ENCODE data around the gene IGSF3. TPM values are rescaled to one million over a fixed set of nuclear protein-coding genes. Genes with fewer than 3 reads are reported as not detected.

Gene IGSF3
- polyA plus RNA-seq, 1 experiment: 0.06 TPM

- Histone ChIP-seq H3K27ac (ENCODE audit: low read depth, low read length) (no peak overlapping the region), H3K27me3 (ENCODE audit: control insufficient read depth, insufficient read depth, low read length) (no peaks in the 10 kb centered on the region), H3K9me3 (ENCODE audit: control insufficient read depth, insufficient read depth, low read length) (no peaks in the 10 kb centered on the region), H3K4me3 (ENCODE audit: low read depth, low read length) (no peak overlapping the region)
- CTCF ChIA-PET: no interaction called here
- POLR2A ChIA-PET: no interaction called here
- no peak for DNase-seq (ENCODE audit: low read depth, low spot score)
- TF ChIP-seq, protein P1, sequence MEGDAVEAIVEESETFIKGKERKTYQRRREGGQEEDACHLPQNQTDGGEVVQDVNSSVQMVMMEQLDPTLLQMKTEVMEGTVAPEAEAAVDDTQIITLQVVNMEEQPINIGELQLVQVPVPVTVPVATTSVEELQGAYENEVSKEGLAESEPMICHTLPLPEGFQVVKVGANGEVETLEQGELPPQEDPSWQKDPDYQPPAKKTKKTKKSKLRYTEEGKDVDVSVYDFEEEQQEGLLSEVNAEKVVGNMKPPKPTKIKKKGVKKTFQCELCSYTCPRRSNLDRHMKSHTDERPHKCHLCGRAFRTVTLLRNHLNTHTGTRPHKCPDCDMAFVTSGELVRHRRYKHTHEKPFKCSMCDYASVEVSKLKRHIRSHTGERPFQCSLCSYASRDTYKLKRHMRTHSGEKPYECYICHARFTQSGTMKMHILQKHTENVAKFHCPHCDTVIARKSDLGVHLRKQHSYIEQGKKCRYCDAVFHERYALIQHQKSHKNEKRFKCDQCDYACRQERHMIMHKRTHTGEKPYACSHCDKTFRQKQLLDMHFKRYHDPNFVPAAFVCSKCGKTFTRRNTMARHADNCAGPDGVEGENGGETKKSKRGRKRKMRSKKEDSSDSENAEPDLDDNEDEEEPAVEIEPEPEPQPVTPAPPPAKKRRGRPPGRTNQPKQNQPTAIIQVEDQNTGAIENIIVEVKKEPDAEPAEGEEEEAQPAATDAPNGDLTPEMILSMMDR (IDR thresholded peaks at IDR 0.05; ENCODE audit: low read depth, low read length): no peak
These were observed 13.9 kb upstream of the IGSF3 start for GRCh38 chr1:116681343-116681899.

DNA sequence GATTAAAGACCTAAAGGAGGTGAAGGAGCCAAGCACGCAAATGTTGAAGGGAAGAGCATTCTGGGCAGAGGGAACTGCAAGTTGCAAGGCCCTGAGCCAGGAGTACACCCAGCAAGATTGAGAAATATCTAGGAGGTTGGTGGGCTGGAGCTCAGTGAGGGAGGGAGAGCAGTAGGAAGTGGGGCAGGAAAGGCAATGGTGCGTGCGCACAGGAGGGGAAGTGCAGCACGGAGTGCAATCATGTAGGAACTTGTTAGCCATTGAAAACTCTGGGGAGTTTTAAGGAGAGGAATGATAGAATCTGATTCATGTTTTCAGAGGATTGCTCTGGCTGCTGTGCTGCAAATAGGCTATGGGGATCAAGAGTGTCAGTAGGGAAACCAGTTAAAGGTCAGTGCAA lies 13.2 kb upstream of the IGSF3 start:
- Histone ChIP-seq H3K4me3 (ENCODE audit: low read depth, low read length) (no peak overlapping the region), H3K27me3 (ENCODE audit: control insufficient read depth, insufficient read depth, low read length) (no peaks in the 10 kb centered on the region), H3K27ac (ENCODE audit: low read depth, low read length) (no peak overlapping the region), H3K9me3 (ENCODE audit: control insufficient read depth, insufficient read depth, low read length) (no peaks in the 10 kb centered on the region)
- TF ChIP-seq, protein P1 (IDR thresholded peaks at IDR 0.05; ENCODE audit: low read depth, low read length): no peak
- no peak for DNase-seq (ENCODE audit: low read depth, low spot score)
- POLR2A ChIA-PET: no interaction called here
- CTCF ChIA-PET: no interaction called here

GRCh38 chr1:116679828-116680628 lies 12.5 kb upstream of the IGSF3 start:
- ChIA-PET CTCF (no interaction called here), POLR2A (no interaction called here)
- Histone ChIP-seq H3K27me3 (ENCODE audit: control insufficient read depth, insufficient read depth, low read length) (no peaks in the 10 kb centered on the region), H3K27ac (ENCODE audit: low read depth, low read length) (no peak overlapping the region), H3K9me3 (ENCODE audit: control insufficient read depth, insufficient read depth, low read length) (no peaks in the 10 kb centered on the region), H3K4me3 (ENCODE audit: low read depth, low read length) (no peak overlapping the region)
- no peak for DNase-seq (ENCODE audit: low read depth, low spot score)
- TF ChIP-seq, protein P1 (IDR thresholded peaks at IDR 0.05; ENCODE audit: low read depth, low read length): no peak

GRCh38 chr1:116679091-116679827 lies 11.7 kb upstream of the IGSF3 start:
- TF ChIP-seq, protein P1 (IDR thresholded peaks at IDR 0.05; ENCODE audit: low read depth, low read length): no peak
- Histone ChIP-seq H3K9me3 (ENCODE audit: control insufficient read depth, insufficient read depth, low read length) (no peaks in the 10 kb centered on the region), H3K27me3 (ENCODE audit: control insufficient read depth, insufficient read depth, low read length) (no peaks in the 10 kb centered on the region), H3K4me3 (ENCODE audit: low read depth, low read length) (no peak overlapping the region), H3K27ac (ENCODE audit: low read depth, low read length) (no peak overlapping the region)
- CTCF ChIA-PET: no interaction called here
- POLR2A ChIA-PET: no interaction called here
- DNase-seq (ENCODE audit: low read depth, low spot score): no peak

GRCh38 chr1:116678732-116679090 lies 11.2 kb upstream of the IGSF3 start:
- no peak for DNase-seq (ENCODE audit: low read depth, low spot score)
- CTCF ChIA-PET: no interaction called here
- no peak overlapping the region for H3K4me3 ChIP-seq (ENCODE audit: low read depth, low read length)
- TF ChIP-seq, protein P1 (IDR thresholded peaks at IDR 0.05; ENCODE audit: low read depth, low read length): no peak
- POLR2A ChIA-PET: no interaction called here
- no peak overlapping the region for H3K27ac ChIP-seq (ENCODE audit: low read depth, low read length)
- no peaks in the 10 kb centered on the region for H3K9me3 ChIP-seq (ENCODE audit: control insufficient read depth, insufficient read depth, low read length)
- H3K27me3 ChIP-seq (ENCODE audit: control insufficient read depth, insufficient read depth, low read length): no peaks in the 10 kb centered on the region

Measured in AG04450 (cell line).